Hematopoietic multipotent progenitor cell (in vitro differentiated cells): Measurements from ENCODE around the gene ECHDC1. TPM values are rescaled to one million over a fixed set of nuclear protein-coding genes. Genes with fewer than 3 reads are reported as not detected.

ENCODE experiments used
- DNase-seq, 3 donors: peaks; one replicate each; pipeline ENCODE4 v3.0.0-alpha.2; 2011 to 2015; ENCODE audit warnings: low read depth in 2 of 3, low spot score in 2 of 3
- total RNA-seq: library from RNA; depleted of rRNA; stranded (reverse); fragments of >200 nt; gene quantifications from one replicate; pipeline ENCODE4 v1.2.3, GENCODE V29; 2012

ECHDC1 gene
- total RNA-seq, 1 donor, result 11.6 TPM

DNA sequence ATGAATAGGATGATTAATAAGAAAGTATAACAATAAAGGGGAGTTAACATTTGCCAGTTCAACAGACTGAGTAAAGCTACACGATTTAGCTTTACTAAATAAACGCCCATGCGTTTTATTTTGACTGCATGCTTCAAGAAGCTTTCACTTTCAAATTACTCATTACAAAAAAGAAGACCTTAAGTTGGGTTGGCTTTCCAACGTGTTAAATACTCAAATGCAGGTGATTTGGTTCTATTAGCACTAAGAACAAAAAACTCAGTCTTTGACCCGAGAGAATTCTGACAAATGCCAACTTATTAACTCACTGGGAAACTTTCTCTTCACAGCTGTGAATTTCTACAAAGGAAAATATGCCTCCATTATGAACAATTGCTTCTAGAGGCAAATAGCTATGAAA is 51.9 kb downstream of the ECHDC1 start:
- no peak for DNase-seq

GRCh38 chr6:127290391-127291265 is 52.8 kb downstream of the ECHDC1 start:
- no peak for DNase-seq

GRCh38 chr6:127289934-127290333 is 53.5 kb downstream of the ECHDC1 start:
- no peak for DNase-seq

- no peak for DNase-seq
Measured at GRCh38 chr6:127288705-127289104, 54.7 kb downstream of the ECHDC1 start.

GRCh38 chr6:127282184-127282583 is 61.2 kb downstream of the ECHDC1 start:
- no peak for DNase-seq

GRCh38 chr6:127279815-127280214 is 63.6 kb downstream of the ECHDC1 start:
- no peak for DNase-seq

DNA sequence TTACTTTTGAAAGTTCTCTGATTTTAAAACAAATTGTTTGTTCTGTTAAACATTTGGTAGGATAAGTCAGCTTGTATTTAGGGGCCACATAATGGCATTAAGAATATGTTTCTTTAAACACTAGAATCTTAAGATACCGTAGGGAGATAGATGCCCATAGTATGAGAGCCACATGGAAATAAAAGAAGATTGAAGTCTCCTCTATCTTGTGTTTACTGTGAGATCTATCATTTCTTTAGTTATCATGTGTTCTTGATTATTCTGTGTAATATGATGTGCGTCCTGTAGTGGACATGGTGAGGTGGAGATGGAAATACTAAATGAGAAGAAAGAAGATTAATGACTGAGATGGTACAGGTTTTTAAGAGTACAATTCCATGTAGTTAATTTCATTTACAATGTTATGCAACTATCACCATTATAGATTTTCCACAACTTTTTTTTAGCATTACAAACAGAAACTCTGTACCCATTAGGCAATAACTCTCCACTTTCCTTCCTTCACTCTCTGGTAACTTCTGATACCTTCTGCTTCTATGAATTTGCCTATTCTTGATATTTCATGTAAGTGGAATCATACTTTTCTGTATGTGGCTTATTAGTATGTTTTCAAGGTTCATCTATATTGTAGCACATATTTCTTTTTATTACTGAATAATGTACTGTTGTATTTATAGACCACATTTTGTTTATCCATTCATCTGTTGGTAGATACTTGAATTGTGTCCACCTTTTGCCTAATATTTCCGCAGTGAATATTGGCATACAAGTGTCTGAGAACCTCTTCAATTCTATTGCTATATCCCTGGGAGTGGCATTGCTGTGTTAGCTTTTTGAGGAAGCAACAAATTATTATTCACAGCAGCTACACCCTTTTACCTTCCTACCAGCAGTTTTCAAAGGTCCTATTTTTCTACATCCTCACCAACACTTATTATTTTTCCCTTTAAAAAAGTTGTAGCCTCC is 65.2 kb downstream of the ECHDC1 start:
- no peak for DNase-seq

DNA sequence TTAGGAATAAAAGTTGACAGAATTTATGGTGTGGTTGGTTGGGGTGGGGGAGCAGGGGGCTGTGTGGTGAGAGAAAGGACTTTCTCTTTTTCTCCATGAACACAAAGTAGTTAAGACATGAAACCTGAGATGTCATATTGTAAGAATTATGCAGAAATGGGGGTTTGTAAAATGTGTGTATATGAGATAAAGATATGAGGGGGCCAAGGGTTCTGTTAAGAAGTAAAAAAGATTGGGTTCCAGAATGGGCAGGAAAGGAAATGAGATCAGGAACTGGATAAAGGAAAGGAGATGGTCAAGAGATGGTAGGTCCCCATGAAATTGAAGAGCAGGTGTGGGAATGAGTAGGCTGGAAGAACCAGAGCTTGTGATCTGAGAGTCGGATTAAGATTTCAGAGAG is 67.1 kb downstream of the ECHDC1 start:
- DNase-seq, result no peak

GRCh38 chr6:127273499-127273898 is 69.9 kb downstream of the ECHDC1 start:
- no peak for DNase-seq

DNA sequence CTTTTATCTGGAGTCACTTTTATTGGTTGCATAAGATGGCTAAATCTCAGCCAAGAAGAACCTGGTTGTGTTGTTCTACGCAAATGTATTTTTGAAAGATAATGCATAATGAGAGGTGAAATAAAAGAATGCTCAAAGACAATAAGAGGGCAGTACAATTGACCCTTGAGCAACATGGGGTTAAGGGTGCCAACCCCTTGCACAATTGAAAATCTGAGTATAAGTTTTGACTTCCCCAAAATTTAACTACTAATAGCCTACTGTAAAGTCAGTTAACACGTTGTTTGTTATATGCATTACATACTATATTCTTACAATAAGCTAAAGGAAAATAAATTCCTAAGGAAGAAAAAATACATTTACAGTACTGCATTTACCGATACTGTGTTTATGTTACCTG is 70.8 kb downstream of the ECHDC1 start:
- no peak for DNase-seq

GRCh38 chr6:127267646-127268625 is 75.5 kb downstream of the ECHDC1 start:
- DNase-seq, result peak in 1 of 3 donors; percentile 38

DNA sequence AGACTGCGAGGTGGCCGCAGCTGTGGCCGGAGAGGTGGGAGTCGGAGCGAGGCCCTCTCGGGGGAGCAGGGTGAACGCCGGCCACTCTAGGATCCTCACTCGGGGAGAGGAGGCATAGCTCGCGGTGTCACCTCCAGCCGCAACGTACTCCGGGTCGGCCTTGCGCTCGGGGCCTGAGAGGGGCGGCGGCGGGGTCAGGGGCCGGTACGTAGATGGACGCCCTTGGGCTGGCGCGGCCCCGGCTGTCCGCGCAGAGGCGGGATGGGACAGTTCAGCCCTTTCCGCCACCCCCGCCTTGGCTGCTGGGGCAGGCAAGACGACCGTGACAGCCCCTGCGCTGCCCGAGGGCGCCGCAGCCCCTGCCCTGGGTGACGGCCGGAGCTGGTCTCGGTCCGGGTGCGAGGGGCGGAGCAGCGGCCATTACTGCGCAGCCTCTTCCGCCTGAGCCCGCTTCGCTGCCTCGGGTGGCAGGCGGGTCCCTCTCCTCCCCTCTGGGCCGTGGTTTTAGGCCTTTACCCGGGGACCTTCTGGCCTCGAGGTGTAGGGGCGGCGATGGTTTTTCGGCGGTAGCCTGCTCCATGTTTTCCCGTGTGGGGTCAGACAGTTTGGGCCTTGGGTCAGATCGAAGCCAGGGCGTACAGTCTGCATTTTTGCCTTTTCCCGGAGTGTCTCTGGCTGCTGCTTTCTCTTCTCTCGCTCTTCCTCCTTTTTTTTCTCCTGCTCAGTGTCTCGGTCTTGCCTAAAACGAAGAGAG is 76.3 kb downstream of the ECHDC1 start:
- DNase-seq, result peak; percentile 25 to 67 (median 56)

- DNase-seq, result peak; percentile 64 to 88 (median 87)
Measured at GRCh38 chr6:127266178-127266891, 77.1 kb downstream of the ECHDC1 start, which contains the start of gene RNF146. RNF146 (plus strand) TSS chr6:127266864; CDS start chr6:127280339, 13,475 bp downstream.

DNA sequence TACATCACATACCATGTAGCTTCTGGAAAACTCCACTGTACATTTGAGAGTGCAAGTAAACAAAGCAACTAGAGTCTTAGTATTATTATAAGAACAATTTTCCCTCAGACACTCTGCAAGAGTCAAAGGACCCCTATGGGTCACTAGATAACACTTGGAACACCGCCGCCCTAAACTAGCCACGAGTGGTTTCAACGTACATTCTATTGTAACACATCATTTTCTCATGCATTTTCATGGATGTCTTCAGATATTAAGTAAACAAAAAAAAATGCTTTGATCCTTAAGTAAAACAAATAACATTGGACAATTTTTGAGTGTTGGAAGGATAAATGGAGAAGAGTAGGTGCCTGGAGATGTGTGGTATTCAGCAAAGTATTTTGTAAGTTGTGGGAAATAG is 79.9 kb downstream of the ECHDC1 start:
- DNase-seq, result no peak

DNA sequence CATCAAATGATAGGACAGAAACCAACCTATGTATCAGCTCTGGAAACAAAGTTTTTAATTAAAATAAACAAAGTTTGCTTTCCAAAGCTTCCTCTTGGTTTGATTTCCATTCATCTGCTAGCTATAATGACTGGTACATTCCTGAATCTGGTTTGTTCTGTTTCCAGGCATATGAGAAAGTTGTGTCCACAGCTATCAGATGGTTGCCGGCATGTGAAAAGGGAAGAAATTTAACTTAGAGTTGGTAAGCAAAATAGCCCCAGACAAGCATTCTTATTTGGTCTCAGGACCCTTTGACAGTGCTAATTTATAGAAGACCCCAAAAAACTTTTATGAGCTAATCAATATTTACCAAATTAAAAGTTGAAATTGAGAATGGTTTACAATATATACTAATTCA is 80.5 kb downstream of the ECHDC1 start:
- DNase-seq, result no peak

GRCh38 chr6:127255286-127255685 is 88.1 kb downstream of the ECHDC1 start:
- DNase-seq, result no peak

DNA sequence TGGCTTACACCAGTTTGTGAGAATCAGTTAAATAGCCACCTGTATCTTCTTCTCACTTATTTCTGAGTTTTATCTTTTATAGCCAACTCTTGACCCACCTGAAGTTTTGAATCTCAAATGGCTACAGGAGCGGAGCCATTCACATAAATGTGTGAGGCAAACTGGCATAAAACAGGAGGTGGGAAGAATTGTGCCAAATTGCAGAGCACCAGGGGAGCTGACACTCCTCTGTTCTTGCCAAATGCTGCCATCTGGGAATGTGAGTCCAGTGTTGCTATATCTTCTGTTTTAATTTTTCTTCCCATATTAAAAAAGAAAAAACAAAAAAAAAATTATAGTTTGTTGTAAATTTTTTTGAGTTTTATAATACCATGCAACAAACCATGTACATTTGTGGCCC is 93.8 kb downstream of the ECHDC1 start:
- no peak for DNase-seq

GRCh38 chr6:127247114-127248096 is 96.0 kb downstream of the ECHDC1 start:
- no peak for DNase-seq
